Left colon (tissue), 2 donors: Measurements from ENCODE around the gene SMYD5. TPM values are rescaled to one million over a fixed set of nuclear protein-coding genes. Genes with fewer than 3 reads are reported as not detected.
A peak's percentile ranks its signal among the peaks of the same experiment; 100 is the strongest.
"Not testable (repeated sequence)": the region's sequence is repeated elsewhere in the genome, so short reads cannot be mapped to it uniquely, and the experiment has no call there.

Experiments used
- ATAC-seq: fragments of 200-7000 bp; cut with Tn5 transposase; one replicate; pipeline ENCODE4 v1.9.1; 2020; ENCODE audit warnings: mild to moderate bottlenecking, moderate library complexity
- DNase-seq, 2 donors: peaks; one replicate each; pipeline ENCODE4 v3.0.0-alpha.2; 2020
- intact Hi-C, 2 donors: fragments of 100-400 bp; cut with DNase I in 1 of 2; cut with micrococcal nuclease in 1 of 2; formaldehyde crosslinking; loops; one replicate each; pipeline versions ENCODE4 v1.11.2 to v1.14.0; 2022; cut with DNase I, micrococcal nuclease
- total RNA-seq, 2 donors: library from RNA; stranded (reverse); fragmentation: NEBNext Ultra II Directional; extraction: Animal tissue kit (Norgen Biotek cat#: 25700); gene quantifications; one replicate each; pipeline ENCODE4 v1.2.1, GENCODE V29; 2021
- donor health status: DM: no; HTN: no; CAD: no.
- donor health status: DM: yes; HTN: yes; CAD: no.

SMYD5 gene
- total RNA-seq, 2 donors from 2014 or later = 9.2 to 14.4 TPM

DNA sequence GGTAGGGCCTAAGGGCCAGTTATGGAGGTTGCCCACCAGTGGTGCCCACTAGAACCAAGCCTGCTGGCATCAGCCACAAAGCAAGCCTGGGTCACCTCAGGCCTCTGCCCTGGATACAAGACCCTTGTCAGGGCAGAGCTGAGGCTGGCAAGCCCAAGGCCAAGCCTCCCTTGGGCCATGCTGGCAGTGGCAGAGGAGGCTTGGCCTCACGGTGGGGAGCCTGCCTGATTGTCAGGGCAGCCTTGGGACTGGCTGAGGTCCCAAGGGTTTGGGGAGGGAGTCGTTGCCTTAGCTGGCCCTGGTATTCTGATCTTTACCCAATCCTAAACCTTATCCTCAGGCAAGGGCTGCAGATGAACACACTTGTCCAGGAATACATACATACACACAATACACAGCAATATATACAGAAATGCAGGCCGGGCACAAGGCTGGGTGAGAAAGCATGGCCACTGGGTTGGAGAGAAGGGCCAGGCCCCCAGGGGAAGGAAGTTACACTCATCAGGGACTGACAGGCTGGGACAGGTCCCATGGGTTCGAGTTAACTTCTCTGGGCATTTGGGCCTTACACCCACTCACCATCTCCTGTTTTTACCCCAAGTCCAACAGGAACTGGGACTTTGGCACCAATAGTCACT lies 41.1 kb downstream of the SMYD5 start:
- intact Hi-C loops = no loop called here

DNA sequence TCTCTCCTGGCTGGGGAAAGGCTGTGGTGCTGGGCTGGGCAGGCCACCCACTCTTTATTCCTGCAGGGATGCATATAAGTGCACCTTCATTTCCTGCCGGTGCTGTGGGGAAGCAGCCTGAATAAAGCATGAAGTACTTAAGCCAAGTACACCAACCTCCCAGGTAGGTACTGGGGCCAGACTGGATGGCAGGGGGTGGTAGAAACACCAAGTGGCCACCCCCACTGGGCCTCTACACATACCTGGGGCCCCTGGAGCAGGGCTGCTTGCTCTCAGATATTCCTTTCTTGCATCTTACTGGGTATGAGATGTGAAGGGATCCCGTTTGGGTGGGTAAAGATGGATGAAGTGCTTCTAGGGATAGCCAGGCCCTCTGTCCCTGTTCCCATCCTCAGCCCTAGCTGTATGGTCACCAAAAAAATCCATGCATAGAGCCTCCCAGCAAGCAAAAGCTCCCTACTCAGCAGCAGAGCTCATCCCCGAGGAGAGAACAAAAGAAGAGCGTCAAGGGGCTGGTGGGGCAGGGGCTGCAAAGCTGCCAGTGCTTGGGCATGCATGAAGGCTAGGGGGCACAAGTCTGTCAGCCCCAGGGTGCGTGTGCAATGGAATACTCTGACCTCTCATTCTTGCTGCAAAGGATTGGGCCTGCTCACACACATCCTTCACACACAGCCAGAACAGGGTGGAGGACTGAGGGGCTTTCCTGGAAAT lies 42.0 kb downstream of the SMYD5 start:
- ATAC-seq (no peak), DNase-seq (no peak)
- intact Hi-C loops = no loop called here

More for the DNA sequence above, 41.1 kb downstream of the SMYD5 start:
- DNase-seq = no peak
- no peak for ATAC-seq

DNA sequence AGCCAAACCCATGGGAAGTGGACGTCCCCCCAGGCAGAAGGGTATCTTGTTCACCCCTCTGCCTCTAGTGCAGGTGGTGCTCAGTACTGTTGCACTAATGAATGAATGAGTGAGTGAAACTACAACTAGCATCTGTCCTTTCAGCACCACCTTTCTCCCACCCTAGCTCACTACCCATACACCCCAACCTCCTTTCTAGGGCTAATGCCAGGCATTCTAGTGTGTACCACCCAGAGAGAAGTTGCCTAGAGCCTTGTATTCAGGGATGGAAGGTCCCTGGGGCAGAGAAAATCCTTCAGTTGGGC lies 42.5 kb downstream of the SMYD5 start:
- ATAC-seq = no peak
- intact Hi-C loops = no loop called here
- no peak for DNase-seq

DNA sequence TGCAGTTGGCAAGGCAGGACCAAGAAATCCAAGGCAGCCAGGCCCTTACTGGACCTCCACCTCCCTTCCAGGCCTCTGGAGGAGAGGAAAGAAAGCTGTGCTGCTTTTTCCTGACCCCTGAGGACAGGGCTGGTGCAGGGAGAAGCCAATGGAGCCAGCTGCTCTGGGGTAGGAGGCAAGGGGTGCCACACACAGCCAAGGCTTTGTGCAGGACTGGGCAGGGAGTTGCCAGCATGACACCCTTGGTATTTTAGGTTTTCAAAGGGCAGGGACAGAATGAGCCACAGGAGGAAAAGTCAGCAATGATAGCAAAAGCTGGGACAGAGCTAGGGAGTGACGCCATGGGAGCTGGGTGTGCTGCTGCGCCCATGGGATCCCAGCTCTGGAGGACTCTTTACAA lies 43.0 kb downstream of the SMYD5 start:
- DNase-seq (no peak), ATAC-seq (no peak)
- intact Hi-C loops = no loop called here

DNA sequence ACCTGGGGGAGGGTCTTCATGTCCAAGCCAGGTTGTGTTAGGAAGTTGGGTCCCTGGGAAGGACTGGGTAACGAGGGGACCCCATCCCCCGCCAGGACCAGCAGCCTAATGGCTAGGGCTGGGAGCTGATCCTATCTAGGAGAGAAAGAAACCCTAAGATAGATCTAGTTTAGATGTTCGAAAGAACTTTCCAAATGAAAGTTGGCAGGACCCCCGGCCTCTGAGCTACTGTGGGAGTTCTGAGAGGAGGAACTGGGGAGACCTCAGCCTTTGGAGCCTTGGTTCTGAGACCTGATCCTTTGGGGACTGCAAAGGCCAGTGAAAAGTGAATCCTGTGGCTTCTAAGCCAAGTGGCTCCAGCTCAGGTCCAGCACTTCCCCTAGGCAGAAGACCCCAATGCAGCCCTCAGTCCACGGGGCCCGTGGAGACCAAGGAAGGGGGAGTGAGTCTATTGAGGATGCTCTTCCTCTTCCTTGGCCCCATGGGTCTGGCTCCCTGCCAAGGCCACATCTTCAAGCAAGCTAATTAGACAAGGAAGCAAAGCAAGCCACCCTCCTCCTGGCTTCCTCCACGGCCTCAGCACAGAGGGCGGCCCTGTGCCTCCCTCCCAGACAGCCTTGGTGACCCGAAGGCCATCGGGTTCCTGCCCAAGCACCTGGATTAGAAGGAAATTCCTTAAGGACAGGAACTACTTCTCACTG lies 43.5 kb downstream of the SMYD5 start:
- ATAC-seq (peak; percentile 26), DNase-seq (peak in 1 of 2 donors; percentile 56)

DNA sequence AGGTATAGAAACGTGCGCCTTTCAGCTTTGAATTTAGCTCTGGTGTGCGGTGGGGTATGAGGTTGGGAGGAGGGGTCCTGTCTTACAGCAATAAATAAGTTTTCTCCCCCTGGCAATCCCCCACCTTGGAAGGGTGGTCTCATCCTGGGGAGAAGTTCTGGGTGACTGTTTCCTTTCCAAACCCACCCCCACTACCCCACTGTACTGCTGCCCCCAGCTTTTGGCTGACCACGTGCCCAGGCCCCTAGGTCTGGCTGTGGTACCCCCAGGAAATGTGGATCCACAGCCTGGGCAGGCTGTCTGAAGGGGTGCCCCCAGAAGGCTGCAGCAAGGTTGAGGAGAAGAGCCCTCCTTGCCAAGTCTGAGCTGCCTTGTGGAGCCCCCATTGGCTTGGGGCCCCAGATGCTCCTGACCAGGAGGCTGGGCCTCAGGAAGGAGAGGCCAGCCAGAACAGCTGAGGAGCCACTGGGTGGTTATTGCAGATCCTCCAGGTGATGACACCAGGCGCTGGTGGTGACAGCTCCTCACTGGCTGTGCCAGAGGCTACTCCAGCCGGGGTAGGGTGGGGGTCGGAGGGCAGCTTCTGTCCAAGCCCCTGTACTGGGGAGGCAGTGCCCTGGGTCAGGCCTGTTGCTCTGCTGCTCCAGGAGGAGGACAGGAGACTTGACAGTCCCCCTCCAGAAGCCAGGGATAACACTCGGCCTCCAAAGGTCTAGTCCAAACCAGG lies 44.3 kb downstream of the SMYD5 start:
- ATAC-seq (no peak), DNase-seq (no peak)
- intact Hi-C loops = no loop called here

More for the DNA sequence above, 43.5 kb downstream of the SMYD5 start:
- intact Hi-C loops = no loop called here

DNA sequence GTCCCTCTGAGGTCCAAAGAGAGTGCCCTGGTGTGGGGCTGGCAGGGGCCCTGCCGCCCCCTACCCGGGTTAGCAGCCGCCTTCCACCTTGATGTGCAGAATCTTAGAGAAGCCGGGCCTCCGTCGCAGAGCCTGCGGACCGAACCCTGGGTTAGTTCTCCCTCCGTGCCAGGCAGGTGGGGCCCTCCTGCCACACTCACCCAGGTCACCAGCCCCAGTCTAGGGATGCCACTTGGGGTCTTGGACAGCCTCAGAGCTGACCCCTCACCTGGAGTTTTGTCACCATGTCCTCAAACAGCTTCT lies 44.8 kb downstream of the SMYD5 start:
- intact Hi-C loops = no loop called here
- DNase-seq = no peak

DNA sequence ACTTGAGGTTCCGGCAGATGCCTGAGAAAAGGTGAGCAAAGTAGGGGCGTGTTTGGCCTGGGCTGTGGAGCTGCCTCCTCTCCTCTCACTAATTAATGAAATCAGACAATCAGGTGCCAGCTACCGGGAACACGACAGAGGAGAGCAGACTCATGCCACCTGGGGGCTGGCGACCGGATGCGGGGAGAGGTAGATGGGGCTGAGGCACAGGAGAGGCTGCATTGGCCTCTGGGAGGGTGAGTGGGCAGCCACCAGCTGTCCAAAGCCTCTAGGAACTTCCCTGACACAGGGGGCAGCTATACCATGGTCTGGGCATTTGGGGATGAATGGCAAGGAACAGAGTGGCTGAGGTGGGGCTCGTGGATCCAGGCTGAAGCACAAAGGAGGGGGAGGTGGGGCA lies 45.2 kb downstream of the SMYD5 start:
- intact Hi-C loops = no loop called here
- DNase-seq (no peak), ATAC-seq (no peak)

More for the DNA sequence above, 44.8 kb downstream of the SMYD5 start:
- no peak for ATAC-seq

DNA sequence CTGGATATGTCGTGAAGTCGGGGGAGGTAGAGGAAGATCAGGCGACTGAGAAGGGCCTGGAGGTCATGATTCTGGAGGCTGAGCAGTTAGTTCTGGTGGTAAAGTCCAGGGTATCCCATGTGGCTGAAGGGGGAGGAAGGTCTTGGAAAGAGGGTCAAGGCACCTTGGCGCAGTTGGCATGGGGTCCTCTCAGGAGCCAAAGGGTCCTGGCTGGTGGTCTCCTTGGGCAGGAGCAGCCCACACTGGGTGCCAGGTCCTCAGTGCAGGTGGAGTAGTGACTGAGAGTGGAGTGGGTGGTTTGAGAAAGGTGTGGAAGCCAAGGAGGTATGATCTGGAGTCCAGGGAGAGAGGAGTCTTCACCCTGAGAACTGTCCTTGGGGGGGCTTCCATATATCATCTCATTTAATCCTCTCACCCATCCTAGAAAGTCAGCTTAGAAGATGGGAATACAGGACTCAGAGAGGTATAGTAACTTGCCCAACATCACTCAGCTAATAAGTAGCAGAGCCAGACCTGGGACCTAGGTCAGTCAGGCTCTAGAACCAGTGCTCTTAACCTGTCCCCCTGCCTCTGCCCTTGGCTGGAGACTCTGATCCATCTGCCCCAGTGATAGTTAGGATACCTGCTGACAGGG lies 45.8 kb downstream of the SMYD5 start:
- ATAC-seq (no peak), DNase-seq (no peak)
- intact Hi-C loops = no loop called here

DNA sequence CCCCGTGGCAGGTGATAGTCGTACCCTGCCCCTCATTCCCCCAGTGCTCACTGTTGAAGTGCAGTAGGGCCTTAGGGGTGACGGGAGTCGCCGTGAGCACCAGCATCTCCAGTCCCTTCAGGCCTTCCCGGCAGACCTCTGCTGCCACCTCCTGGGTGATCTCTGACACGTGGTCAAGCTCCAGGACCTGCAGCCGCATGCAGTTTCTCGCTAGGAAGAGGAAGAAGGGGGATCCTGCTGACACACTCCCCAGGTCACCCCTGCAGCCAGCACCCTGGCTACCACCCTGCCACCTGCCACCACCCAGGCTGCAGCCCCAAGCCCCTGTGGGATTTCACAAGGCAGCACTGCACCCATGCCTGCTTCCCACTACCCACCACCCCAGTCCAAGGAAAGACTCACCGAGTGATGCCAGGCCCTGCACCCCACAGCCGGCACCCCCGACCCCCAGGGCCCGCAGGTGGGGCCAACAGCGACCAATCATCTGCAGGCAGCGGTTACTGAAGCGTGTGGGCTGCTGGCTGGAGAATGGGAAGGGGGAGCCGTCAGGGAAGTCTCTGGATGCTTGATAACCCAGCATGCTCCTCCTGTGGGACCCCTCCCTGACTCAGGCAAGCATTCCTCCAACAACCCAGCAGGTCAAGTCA lies 46.4 kb downstream of the SMYD5 start:
- intact Hi-C loops = no loop called here
- ATAC-seq (peak; percentile 78), DNase-seq (peak in 1 of 2 donors; percentile 53)

DNA sequence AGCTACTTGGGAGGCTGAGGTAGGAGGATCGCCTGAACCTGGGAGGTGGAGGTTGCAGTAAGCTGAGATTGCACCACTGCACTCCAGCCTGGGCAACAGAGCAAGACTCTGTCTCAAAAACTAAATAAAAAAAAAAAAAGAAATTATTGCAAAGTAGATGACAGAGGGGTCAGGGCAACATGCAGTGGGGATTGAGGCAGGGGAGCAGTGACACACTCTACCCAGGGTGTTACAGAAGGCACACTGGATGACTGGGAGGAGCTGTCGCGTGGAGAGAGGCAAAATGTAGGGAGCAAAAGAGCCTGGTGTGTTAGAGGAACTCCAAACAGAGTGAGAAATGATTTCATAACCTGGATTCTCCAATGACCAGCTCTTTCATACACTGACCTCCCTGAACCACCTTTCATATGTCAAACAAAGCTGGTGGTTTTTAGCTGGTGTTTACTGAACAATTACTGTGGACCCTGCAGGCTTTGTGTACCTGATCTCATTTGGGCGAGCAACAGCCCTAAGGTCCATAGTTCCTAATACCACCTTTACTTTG lies 48.1 kb downstream of the SMYD5 start:
- ATAC-seq (no peak), DNase-seq (no peak)
- intact Hi-C loops = no loop called here

DNA sequence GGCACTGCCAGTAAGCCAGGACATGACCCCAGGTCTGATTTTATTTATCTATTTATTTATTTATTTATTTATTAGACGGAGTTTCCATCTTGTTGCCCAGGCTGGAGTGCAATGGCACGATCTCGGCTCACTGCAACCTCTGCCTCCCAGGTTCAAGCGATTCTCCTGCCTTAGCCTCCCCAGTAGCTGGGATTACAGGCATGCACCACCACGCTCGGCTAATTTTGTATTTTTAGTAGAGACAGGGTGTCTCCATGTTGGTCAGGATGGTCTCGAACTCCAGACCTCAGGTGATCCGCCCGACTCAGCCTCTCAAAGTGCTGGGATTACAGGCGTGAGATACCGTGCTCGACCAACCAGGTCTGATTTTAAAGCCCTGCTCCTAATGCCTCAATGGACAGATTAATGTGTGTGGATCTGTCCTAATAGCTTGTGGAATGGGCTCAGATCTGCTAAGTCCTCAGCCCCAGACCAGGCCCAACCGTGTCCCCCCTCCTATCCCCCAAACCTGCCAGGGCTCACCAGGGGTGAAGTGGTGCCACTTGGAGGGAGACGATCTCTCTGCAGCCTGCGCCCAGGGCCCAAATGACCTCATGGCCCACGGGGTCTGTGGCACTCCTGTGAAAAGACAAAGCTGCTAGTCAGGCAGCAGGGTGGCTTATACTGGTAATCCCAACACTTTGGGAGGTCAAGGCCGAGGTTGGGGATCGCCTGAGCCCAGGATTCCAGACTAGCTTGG lies 48.8 kb downstream of the SMYD5 start:
- not testable (repeated sequence) for ATAC-seq, DNase-seq

DNA sequence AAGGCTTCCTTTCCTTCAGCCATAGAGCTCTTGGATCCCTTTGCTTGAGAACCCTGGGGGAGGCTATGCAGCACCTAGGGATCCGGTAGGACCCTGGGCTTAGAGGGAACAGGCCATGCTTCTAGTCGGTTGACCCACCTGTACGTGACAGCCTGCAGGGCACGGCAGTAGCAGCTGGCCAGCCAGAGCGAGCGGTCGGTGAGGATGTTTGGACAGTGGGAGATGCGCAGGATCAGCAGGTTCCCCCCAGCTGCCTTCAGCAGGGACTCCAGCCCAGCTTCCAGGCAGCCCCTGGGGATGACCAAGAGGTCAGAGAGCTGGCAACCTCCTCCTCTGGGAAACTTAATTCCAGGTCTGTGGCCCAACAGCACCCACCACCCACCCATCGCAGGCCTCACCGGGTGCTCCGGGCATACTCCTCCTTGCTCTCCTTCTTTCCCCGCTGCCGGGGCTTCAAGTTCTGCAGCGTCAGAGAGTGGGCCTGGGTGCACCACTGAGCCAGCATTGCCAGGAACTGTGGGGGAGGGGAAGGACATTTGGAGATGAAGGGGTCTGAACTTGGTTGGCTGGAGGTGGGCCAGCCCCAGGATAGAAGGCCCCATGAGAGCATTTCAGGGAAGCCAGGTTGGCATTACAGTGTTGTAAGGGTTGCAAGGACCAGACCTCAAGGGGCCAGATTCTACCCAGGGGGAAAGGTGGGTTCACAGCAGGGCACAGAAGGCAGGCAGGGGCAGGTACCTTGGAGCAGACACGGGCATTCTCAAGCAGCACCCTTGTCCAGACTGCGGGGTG lies 49.7 kb downstream of the SMYD5 start:
- DNase-seq (no peak), ATAC-seq (no peak)
- intact Hi-C loops = no loop called here

More for the DNA sequence above, 48.8 kb downstream of the SMYD5 start:
- intact Hi-C loops = not testable (repeated sequence)

DNA sequence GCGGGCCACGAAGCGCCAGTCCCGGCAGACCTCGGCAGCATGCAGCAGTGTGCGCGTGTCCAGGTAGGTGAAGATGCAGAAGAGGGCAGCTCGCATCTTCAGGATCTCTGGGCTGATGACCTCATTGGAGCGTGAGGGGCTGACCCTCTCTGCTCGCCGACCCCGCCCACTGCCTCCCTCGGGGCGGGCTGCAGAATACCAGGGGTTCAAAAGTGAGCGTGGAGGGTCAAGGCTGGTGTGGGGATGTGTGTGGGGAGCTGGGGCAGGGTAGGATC lies 50.2 kb downstream of the SMYD5 start:
- no peak for ATAC-seq

DNA sequence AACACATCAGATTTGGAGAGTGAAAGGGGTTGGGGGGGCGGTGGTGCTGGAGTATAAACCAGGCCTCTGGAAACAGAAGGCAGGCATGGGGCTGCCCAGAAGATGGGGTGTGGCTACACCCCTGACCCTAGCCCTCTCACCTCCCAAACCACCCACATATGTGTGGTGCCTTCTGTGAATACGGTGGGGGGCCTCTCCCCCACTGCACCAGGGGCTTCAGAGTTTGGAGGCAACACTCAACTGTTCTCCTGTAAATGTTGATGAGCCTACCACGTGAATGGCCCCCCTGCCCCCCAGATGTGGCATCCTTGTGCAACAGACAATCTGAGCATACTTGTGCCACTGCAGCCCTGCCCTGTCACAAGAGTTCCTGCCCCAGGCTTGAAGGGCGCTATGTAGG lies 50.7 kb downstream of the SMYD5 start:
- no peak for DNase-seq
- no peak for ATAC-seq
- intact Hi-C loops = no loop called here

More for the DNA sequence above, 50.2 kb downstream of the SMYD5 start:
- intact Hi-C loops = no loop called here
- DNase-seq = no peak

DNA sequence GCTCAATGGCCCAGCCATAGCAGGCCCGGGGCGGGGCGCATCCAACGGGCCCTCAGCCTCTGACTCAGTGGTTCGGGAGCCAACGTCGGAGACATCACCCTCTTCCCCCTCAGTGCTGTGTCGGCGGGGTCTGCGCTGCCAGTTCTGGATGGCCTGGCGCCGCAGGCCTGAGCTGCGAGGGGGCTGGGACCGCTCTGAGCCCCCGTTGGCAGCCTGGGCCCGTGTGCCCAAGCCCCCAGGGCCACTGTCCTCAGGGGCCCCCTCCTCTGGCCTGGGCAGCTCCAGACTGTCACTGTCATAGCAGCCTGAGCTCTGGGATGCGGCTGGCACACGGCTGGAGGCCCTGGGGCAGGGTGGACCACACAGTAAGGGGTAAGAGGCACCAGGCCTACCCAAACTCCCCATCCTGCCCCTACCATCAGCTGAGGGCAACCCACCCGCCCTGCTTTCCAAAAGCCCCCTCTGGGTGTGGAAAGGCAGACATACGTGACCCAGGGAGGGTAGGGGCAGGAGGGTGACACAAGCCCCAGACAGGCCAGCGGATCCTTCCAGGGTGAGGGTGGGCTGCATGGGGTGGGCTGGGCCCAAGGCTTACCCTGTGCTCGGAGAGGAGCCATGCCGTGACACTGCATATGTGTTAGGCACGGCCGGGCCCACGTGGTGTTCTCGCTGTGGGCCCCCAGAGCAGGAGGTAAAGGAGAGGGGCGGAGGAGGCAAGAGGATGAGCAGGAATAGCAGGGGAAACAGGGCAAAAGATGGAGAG lies 51.4 kb downstream of the SMYD5 start:
- ATAC-seq (no peak), DNase-seq (no peak)
- intact Hi-C loops = no loop called here
